Spleen (tissue), 7 donors: ENCODE results near the gene CCNC.
A peak's percentile ranks its signal among the peaks of the same experiment; 100 is the strongest.

Experiments used
- POLR2A ChIP-seq, 3 donors: fragments of 450-650 bp; IDR thresholded peaks; one replicate each; pipeline ENCODE4 v1.5.1; 2017; ENCODE audit warnings: antibody characterized with exemption in 3 of 3, mild to moderate bottlenecking in 1 of 3
- POLR2AphosphoS5 ChIP-seq, 3 donors: sonication (generic); formaldehyde crosslinking; IDR thresholded peaks; one replicate each; pipeline ENCODE4 v1.5.1; 2017; ENCODE audit warnings: antibody characterized with exemption in 3 of 3
- TF ChIP-seq, protein P1 (sequence below), 11 experiments: fragments of 200-600 bp in 7 of 11; fragments of 450-650 bp in 4 of 11; sonication (generic) in 4 of 11; IDR thresholded peaks in 8 of 11; conservative IDR thresholded peaks in 3 of 11; 1 replicate in 7 of 11; 2 replicates in 4 of 11; pipeline versions ENCODE4 v1.4.0 to v1.8.0; 2016 to 2021; ENCODE audit warnings: antibody characterized with exemption in 11 of 11, inconsistent platforms in 4 of 11, mild to moderate bottlenecking in 1 of 11
- donor health status: DM: no; HTN: no; CAD: no; lungs with moderate emphysema.
- donor health status: DM: no; HTN: no; CAD: no.
- donor health status: DM: no; HTN: no; CAD: no.

GRCh38 chr6:99613705-99614429 lies 45.4 kb upstream of the CCNC start:
- TF ChIP-seq, protein P1, sequence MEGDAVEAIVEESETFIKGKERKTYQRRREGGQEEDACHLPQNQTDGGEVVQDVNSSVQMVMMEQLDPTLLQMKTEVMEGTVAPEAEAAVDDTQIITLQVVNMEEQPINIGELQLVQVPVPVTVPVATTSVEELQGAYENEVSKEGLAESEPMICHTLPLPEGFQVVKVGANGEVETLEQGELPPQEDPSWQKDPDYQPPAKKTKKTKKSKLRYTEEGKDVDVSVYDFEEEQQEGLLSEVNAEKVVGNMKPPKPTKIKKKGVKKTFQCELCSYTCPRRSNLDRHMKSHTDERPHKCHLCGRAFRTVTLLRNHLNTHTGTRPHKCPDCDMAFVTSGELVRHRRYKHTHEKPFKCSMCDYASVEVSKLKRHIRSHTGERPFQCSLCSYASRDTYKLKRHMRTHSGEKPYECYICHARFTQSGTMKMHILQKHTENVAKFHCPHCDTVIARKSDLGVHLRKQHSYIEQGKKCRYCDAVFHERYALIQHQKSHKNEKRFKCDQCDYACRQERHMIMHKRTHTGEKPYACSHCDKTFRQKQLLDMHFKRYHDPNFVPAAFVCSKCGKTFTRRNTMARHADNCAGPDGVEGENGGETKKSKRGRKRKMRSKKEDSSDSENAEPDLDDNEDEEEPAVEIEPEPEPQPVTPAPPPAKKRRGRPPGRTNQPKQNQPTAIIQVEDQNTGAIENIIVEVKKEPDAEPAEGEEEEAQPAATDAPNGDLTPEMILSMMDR (IDR thresholded peaks at IDR 0.05 in 8 of 11, conservative IDR thresholded peaks at IDR 0.05 in 3 of 11) = peak in 3 of 11 experiments; percentile 9 to 35 (median 20)
- no peak for TF ChIP-seq POLR2A (IDR thresholded peaks at IDR 0.05)
- TF ChIP-seq POLR2AphosphoS5 (IDR thresholded peaks at IDR 0.05) = peak in 1 of 3 donors; percentile 23
